GM18519 (cell line): ENCODE measurements around the gene SEZ6L2.

ENCODE experiments used
- ATAC-seq: cut with Tn5 transposase; IDR thresholded peaks from one replicate; pipeline ENCODE4 v1.9.1; 2021; ENCODE audit warnings: mild to moderate bottlenecking, moderate library complexity; ENCODE audit not compliant: unreplicated experiment, low FRiP score

Gene SEZ6L2

DNA sequence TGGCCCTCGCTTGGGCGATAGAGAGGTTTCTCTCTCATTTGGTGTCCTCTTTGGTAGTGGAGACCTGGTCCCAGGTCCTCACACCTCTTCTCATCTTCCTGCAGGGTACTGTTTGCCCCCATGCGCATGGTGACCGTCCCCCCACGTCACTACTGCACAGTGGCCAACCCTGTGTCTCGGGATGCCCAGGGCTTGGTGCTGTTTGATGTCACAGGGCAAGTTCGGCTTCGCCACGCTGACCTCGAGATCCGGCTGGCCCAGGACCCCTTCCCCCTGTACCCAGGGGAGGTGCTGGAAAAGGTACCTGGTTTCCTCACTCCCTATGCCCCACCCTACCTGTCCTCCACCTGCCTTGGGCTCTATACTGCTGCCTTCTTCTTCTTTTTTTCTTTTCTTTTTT, 68.6 kb downstream of the SEZ6L2 start:
- ATAC-seq, result no peak

- no peak for ATAC-seq
Observed at GRCh38 chr16:29826342-29826695, 73.0 kb downstream of the SEZ6L2 start.

DNA sequence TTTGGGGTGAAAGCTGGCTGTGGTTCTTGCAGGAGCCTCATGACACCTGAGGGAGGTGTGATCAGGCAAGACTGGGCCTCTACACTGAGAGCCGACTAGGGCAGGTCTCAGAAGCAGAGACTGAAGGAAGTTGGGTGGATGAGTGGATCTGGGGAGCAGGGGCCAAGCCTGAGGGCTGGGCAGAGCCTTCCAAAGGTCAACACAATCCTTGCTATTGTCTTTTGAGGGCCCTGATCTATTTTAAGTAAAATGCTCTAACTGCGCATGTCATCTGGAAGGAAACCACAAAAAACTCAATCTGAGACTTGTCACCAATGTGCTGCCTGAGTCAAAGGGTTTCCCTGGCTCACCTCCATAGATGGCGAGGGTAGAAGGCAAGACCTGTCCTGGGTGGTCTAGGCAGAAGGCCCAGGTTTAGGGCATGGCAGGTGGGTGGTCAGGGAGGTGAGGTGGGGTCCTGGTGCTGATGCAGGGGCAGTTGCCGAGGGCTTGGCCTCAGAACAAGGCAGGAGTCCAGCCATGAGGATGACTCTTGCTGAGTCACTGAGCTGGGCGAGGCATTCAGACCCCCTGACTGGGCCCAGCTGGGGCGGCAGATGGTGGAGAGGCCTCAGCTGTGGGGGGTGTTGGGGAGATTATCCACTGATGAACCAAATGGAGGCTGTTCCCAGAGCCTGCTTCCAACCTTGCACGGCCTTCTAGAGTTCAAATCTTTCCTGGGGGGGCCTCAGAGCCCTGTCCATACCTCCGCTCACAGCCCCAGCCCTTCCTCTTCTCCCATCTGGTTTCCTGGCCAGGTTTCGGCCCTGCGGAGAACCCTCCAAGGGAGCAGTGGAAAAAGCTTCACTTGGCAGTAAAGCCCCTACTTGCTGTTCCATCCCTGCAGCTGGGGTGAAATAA, 74.0 kb downstream of the SEZ6L2 start:
- no peak for ATAC-seq

DNA sequence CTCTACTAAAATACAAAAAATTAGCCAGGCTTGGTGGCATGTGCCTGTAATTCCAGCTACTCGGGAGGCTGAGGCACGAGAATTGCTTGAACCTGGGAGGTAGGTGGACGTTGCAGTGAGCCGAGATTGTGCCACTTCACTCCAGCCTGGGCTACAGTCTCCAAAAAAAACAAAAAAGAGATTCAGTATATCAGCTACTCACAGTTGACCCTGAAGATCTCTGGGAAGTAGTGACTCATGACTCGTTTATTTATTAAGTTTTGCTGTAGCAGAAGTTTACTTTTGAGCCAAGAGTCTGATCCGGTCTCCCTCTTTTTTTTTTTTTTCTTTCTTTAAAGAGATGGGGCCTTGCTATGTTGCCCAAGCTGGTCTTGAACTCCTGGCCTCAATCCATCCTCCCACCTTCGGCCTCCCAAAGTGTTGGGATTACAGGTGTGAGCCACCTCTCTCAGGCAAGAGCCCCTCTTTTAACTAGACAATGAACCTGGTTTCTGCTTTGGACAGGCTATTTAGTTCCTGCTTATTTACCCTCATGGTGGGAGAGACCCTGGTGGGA, 74.7 kb downstream of the SEZ6L2 start:
- ATAC-seq, result no peak

DNA sequence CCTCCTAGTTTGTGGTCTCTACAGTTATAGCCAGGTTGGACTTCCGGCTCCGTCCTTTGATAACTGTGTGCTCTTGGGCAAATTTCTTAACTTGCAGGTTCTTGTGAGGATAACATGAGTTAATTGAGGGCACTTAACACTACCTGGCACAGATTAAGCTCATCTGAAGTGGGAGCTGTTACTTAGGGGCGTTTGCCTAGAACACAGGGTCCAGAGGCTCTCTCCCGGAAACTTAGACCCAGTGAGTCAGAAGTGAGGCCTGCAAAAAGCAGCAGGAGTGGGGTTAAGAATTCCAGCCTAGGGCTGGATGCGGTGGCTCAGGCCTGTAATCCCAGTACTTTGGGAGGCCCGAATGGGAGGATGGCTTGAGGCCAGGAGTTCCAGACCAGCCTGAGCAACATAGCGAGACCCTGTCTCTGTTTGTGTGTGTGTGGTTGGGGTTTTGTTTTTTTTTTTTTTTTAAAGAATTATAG, 77.7 kb downstream of the SEZ6L2 start:
- ATAC-seq, result no peak
